Astrocyte (in vitro differentiated cells and primary cell): ENCODE results near the gene CRYAB. TPM values are rescaled to one million over a fixed set of nuclear protein-coding genes. Genes with fewer than 3 reads are reported as not detected.
A peak's percentile ranks its signal among the peaks of the same experiment; 100 is the strongest.

Experiments
- DNase-seq: peaks from one replicate; pipeline ENCODE4 v3.0.0-alpha.2; 2010; ENCODE audit warnings: low read depth
- FAIRE-seq: peaks from 2 replicates; lab custom pipeline; 2011; peaks lifted over from hg19 to GRCh38; lab: Jason Lieb, UNC
- H2AFZ ChIP-seq: 2 replicates; pipeline ENCODE4 v1.6.0; 2012; ENCODE audit warnings: low read depth, low read length, inconsistent platforms
- H3K27ac ChIP-seq: 2 replicates; pipeline ENCODE4 v1.5.1; 2011; ENCODE audit warnings: low read depth, low read length, inconsistent platforms
- H3K27me3 ChIP-seq: 2 replicates; pipeline ENCODE4 v1.6.0; 2011; ENCODE audit warnings: low read length, inconsistent platforms; ENCODE audit not compliant: insufficient read depth
- H3K36me3 ChIP-seq: 2 replicates; pipeline ENCODE4 v1.5.1; 2011; ENCODE audit warnings: low read length, inconsistent platforms; ENCODE audit not compliant: insufficient read depth
- H3K4me1 ChIP-seq: 2 replicates; pipeline ENCODE4 v1.5.1; 2011; ENCODE audit warnings: low read length, inconsistent platforms; ENCODE audit not compliant: insufficient read depth
- H3K4me2 ChIP-seq: 2 replicates; pipeline ENCODE4 v1.6.0; 2012; ENCODE audit warnings: low read length, inconsistent platforms
- H3K4me3 ChIP-seq: 2 replicates; pipeline ENCODE4 v1.5.1; 2011; ENCODE audit warnings: low read depth, mild to moderate bottlenecking, low read length, inconsistent platforms; ENCODE audit not compliant: insufficient read depth
- H3K79me2 ChIP-seq: 2 replicates; pipeline ENCODE4 v1.6.0; 2012; ENCODE audit warnings: mild to moderate bottlenecking, low read length, inconsistent platforms; ENCODE audit not compliant: insufficient read depth
- H3K9ac ChIP-seq: 2 replicates; pipeline ENCODE4 v1.6.0; 2012; ENCODE audit warnings: mild to moderate bottlenecking, low read length, inconsistent platforms
- H3K9me3 ChIP-seq: 2 replicates; pipeline ENCODE4 v1.5.1; 2012; ENCODE audit warnings: low read depth, mild to moderate bottlenecking, low read length, inconsistent platforms; ENCODE audit not compliant: insufficient read depth
- H4K20me1 ChIP-seq: 2 replicates; pipeline ENCODE4 v1.6.0; 2012; ENCODE audit warnings: low read length, inconsistent platforms; ENCODE audit not compliant: insufficient read depth
- H3K27ac Mint-ChIP-seq: one replicate; pipeline ENCODE4 v1.8.0; 2021; ENCODE audit warnings: mild to moderate bottlenecking, mixed read lengths; ENCODE audit not compliant: unreplicated experiment
- H3K27me3 Mint-ChIP-seq: one replicate; pipeline ENCODE4 v1.8.0; 2021; ENCODE audit warnings: low read depth, mixed read lengths; ENCODE audit not compliant: unreplicated experiment
- H3K36me3 Mint-ChIP-seq: one replicate; pipeline ENCODE4 v1.8.0; 2021; ENCODE audit warnings: low read depth, mixed read lengths; ENCODE audit not compliant: unreplicated experiment
- H3K4me1 Mint-ChIP-seq: one replicate; pipeline ENCODE4 v1.8.0; 2021; ENCODE audit warnings: low read depth, mixed read lengths; ENCODE audit not compliant: unreplicated experiment
- H3K4me3 Mint-ChIP-seq: one replicate; pipeline ENCODE4 v1.8.0; 2021; ENCODE audit warnings: mild to moderate bottlenecking, moderate library complexity, mixed read lengths; ENCODE audit not compliant: unreplicated experiment
- H3K9me3 Mint-ChIP-seq: one replicate; pipeline ENCODE4 v1.8.0; 2021; ENCODE audit warnings: mild to moderate bottlenecking, mixed read lengths; ENCODE audit not compliant: unreplicated experiment
- EZH2 ChIP-seq: IDR thresholded peaks from 2 replicates; pipeline ENCODE4 v1.6.1; 2012; ENCODE audit warnings: mild to moderate bottlenecking, low read length, inconsistent platforms; ENCODE audit not compliant: insufficient read depth
- total RNA-seq: library from RNA; stranded (reverse); gene quantifications from 2 replicates; pipeline ENCODE4 v1.2.1, GENCODE V29; 2021
- TF ChIP-seq, protein P1 (sequence below): IDR thresholded peaks from 2 replicates; pipeline ENCODE4 v1.5.1; 2011; ENCODE audit warnings: low read depth, mild to moderate bottlenecking, inconsistent platforms, low read length, moderate library complexity; ENCODE audit not compliant: insufficient read depth

Gene CRYAB
- total RNA-seq, 1 donor from 2014 or later, result 5.7 TPM

DNA sequence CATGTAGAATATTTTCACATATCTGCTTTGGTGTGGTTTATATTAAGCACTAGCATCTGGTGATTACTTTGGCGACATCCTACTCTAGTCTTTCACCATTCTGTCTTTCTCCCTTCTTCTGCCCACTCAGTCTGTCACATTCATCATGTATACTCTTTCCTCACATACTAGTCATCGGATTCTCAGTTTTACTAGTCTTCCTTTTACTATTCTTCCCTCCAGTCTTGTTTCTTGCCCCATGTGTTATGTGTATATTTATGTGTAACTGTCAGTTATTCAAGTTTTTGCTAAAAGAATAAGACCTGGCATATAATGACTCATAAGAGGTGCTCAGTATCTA, 21.0 kb upstream of the CRYAB start:
- no peaks in the 10 kb centered on the region for H3K27me3 Mint-ChIP-seq

DNA sequence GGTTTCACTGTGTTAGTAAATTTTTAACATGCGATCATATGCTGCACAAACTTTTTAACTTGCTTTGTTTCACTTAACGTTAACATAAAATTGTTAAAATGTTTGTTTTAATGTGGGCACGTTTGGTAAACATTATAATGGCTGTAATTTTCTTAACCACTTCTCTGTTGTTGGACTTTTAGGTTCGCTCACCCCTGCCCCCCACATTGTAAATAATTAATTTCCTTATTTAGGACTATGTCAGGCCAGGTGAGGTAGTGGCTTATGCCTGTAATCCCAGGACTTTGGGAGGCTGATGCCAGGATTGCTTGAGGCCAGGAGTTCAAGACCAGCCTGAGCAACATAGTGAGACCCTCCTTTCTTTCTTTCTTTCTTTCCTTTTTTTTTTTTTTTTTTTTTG, 18.9 kb upstream of the CRYAB start:
- no peak overlapping the region for H3K4me3 ChIP-seq
- H3K27me3 ChIP-seq, result no peaks in the 10 kb centered on the region
- DNase-seq (no peak), FAIRE-seq (no peak)
- H3K36me3 ChIP-seq, result no peaks in the 10 kb centered on the region
- Mint-ChIP-seq H3K27me3 (no peaks in the 10 kb centered on the region), H3K4me3 (no peak overlapping the region), H3K36me3 (no peaks in the 10 kb centered on the region), H3K9me3 (no peaks in the 10 kb centered on the region), H3K4me1 (peaks cover 8% of the 10 kb centered on the region), H3K27ac (no peak overlapping the region)
- no peak for TF ChIP-seq EZH2
- TF ChIP-seq, protein P1, sequence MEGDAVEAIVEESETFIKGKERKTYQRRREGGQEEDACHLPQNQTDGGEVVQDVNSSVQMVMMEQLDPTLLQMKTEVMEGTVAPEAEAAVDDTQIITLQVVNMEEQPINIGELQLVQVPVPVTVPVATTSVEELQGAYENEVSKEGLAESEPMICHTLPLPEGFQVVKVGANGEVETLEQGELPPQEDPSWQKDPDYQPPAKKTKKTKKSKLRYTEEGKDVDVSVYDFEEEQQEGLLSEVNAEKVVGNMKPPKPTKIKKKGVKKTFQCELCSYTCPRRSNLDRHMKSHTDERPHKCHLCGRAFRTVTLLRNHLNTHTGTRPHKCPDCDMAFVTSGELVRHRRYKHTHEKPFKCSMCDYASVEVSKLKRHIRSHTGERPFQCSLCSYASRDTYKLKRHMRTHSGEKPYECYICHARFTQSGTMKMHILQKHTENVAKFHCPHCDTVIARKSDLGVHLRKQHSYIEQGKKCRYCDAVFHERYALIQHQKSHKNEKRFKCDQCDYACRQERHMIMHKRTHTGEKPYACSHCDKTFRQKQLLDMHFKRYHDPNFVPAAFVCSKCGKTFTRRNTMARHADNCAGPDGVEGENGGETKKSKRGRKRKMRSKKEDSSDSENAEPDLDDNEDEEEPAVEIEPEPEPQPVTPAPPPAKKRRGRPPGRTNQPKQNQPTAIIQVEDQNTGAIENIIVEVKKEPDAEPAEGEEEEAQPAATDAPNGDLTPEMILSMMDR, result no peak
- no peak overlapping the region for H2AFZ ChIP-seq
- H4K20me1 ChIP-seq, result no peaks in the 10 kb centered on the region
- no peak overlapping the region for H3K9ac ChIP-seq
- H3K9me3 ChIP-seq, result no peaks in the 10 kb centered on the region
- no peaks in the 10 kb centered on the region for H3K79me2 ChIP-seq
- no peak overlapping the region for H3K27ac ChIP-seq
- H3K4me1 ChIP-seq, result peaks cover 8% of the 10 kb centered on the region
- no peak overlapping the region for H3K4me2 ChIP-seq

More for the DNA sequence above, 21.0 kb upstream of the CRYAB start:
- Histone ChIP-seq H3K9me3 (no peaks in the 10 kb centered on the region), H3K4me2 (no peak overlapping the region), H3K79me2 (no peaks in the 10 kb centered on the region), H3K27ac (no peak overlapping the region), H3K4me1 (peaks cover 12% of the 10 kb centered on the region), H3K4me3 (no peak overlapping the region), H3K36me3 (no peaks in the 10 kb centered on the region), H3K27me3 (no peaks in the 10 kb centered on the region), H3K9ac (no peak overlapping the region), H2AFZ (no peak overlapping the region), H4K20me1 (no peaks in the 10 kb centered on the region)
- no peak for FAIRE-seq
- Mint-ChIP-seq H3K4me3 (no peak overlapping the region), H3K9me3 (no peaks in the 10 kb centered on the region), H3K27ac (no peak overlapping the region), H3K4me1 (peaks cover 15% of the 10 kb centered on the region), H3K36me3 (no peaks in the 10 kb centered on the region)
- TF ChIP-seq, protein P1, result no peak
- no peak for TF ChIP-seq EZH2
- no peak for DNase-seq

DNA sequence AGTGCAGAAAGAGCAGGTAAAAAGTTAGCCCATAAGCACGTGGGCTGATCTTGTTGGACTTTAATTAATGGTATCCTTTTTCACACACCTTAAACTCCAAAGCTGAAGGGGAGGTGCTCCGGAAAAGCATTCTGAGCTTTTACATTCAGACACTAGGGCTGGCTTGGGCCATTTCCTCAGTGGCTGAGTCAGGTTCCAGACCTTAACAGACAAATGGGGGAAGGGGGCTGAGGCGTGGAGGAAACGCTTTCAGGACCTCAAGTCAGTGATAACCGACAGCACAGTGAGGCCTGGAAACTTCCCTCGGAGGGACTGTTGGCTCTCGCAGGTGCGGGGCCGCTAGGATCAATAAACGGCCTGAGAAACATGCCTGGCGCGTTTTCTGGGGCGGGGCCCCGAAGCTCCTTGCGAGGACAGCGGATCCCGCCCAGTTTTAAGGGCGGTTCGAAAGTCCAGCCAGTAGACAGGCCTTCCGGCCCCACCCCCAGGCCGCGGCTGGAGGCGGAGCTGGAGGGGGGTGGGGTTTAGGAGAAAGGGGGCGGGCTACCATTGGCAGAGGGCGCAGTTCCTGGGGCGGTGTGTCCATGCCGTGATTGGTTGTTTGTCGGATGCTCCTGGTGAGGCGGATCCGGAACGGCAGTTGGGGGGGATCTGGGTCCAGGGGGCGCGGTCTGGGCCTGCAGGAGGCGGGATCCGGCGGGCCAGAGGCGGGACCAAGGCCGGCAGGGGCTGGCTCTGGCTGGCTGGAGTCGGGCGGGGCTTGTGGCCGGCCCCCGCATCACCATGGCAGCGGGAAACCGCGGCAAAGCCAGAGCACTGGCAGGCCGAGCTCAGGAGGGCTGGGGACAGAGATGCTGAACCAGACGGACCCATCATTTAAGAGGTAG, 15.2 kb upstream of the CRYAB start:
- no peaks in the 10 kb centered on the region for H3K27me3 Mint-ChIP-seq
- H3K4me1 ChIP-seq, result peaks cover 21% of the 10 kb centered on the region
- H3K4me3 ChIP-seq, result peak overlapping the region; percentile 66
- peaks cover 9% of the 10 kb centered on the region for H3K4me1 Mint-ChIP-seq
- peak overlapping the region; percentile 96 for H2AFZ ChIP-seq
- no peaks in the 10 kb centered on the region for H3K36me3 ChIP-seq
- no peaks in the 10 kb centered on the region for H3K9me3 ChIP-seq
- H3K9me3 Mint-ChIP-seq, result no peaks in the 10 kb centered on the region
- H3K27ac Mint-ChIP-seq, result peak overlapping the region; percentile 87
- TF ChIP-seq, protein P1, result no peak
- TF ChIP-seq EZH2, result no peak
- no peaks in the 10 kb centered on the region for H4K20me1 ChIP-seq
- H3K27me3 ChIP-seq, result no peaks in the 10 kb centered on the region
- H3K27ac ChIP-seq, result peak overlapping the region; percentile 83
- H3K4me3 Mint-ChIP-seq, result peak overlapping the region; percentile 83
- H3K36me3 Mint-ChIP-seq, result no peaks in the 10 kb centered on the region
- no peaks in the 10 kb centered on the region for H3K79me2 ChIP-seq
- DNase-seq, result peak; percentile 87
- no peak for FAIRE-seq
- peak overlapping the region; percentile 92 for H3K4me2 ChIP-seq
- H3K9ac ChIP-seq, result peak overlapping the region; percentile 86
